ENCODE data around the gene PRR22.
"Not testable (repeated sequence)": the region's sequence is repeated elsewhere in the genome, so short reads cannot be mapped to it uniquely, and the experiment has no call there.

The PRR22 gene

GRCh38 chr19:5749505-5749904 is 35.0 kb downstream of the PRR22 start:
- TF ChIP-seq, protein P1, sequence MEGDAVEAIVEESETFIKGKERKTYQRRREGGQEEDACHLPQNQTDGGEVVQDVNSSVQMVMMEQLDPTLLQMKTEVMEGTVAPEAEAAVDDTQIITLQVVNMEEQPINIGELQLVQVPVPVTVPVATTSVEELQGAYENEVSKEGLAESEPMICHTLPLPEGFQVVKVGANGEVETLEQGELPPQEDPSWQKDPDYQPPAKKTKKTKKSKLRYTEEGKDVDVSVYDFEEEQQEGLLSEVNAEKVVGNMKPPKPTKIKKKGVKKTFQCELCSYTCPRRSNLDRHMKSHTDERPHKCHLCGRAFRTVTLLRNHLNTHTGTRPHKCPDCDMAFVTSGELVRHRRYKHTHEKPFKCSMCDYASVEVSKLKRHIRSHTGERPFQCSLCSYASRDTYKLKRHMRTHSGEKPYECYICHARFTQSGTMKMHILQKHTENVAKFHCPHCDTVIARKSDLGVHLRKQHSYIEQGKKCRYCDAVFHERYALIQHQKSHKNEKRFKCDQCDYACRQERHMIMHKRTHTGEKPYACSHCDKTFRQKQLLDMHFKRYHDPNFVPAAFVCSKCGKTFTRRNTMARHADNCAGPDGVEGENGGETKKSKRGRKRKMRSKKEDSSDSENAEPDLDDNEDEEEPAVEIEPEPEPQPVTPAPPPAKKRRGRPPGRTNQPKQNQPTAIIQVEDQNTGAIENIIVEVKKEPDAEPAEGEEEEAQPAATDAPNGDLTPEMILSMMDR (IDR thresholded peaks at IDR 0.05; ENCODE audit: borderline replicate concordance, insufficient read depth, low read depth, low read length), result no peak

GRCh38 chr19:5748920-5749319 is 35.6 kb downstream of the PRR22 start:
- H3K4me3 ChIP-seq (ENCODE audit: low read depth, low read length), result not testable (repeated sequence)

More at GRCh38 chr19:5749505-5749904, 35.0 kb downstream of the PRR22 start:
- H3K4me3 ChIP-seq (ENCODE audit: low read depth, low read length), result no peak overlapping the region

DNA sequence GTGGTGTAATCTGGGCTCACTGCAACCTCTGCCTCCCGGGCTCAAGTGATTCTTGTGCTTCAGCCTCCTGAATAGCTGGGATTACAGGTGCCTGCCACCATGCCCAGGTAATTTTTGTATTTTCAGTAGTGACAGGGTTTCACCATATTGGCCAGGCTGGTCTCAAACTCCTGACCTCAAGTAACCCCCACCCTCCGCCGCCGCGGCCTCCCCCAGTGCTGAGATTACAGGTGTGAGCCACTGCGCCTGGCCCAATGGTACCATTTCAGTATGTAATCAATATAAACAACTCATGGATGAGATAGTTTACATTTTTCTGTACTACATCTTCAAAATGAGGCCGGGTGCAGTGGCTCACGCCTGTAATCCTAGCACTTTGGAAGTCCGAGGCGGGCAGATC is 39.5 kb downstream of the PRR22 start:
- H3K4me3 ChIP-seq (ENCODE audit: low read depth, low read length), result not testable (repeated sequence)

DNA sequence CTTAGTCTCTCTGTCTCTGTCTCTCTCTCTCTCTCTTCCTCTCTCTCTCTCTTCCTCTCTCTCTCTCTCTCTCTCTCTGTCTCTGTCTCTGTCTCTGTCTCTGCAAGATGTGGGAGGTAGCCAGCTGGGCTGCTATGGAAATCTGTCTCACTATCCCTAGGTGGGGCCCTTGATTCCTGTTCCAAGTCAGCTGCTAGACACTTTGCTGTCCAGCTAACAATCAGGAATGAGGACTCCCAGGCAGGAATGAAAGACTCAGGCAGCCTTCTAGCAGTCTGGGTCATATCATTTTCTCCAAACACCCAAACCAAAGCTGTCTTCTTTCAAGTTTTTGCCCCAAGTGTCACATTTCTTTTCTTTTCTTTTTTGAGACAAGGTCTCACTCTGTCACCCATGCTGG is 40.9 kb downstream of the PRR22 start:
- no peak overlapping the region for H3K4me3 ChIP-seq (ENCODE audit: low read depth, low read length)
- TF ChIP-seq, protein P1 (IDR thresholded peaks at IDR 0.05; ENCODE audit: borderline replicate concordance, insufficient read depth, low read depth, low read length), result no peak

- TF ChIP-seq, protein P1 (IDR thresholded peaks at IDR 0.05; ENCODE audit: borderline replicate concordance, insufficient read depth, low read depth, low read length), result no peak
- H3K4me3 ChIP-seq (ENCODE audit: low read depth, low read length), result no peak overlapping the region
Measured at GRCh38 chr19:5742051-5742450, 42.5 kb downstream of the PRR22 start.

- H3K4me3 ChIP-seq (ENCODE audit: low read depth, low read length), result no peak overlapping the region
- TF ChIP-seq, protein P1 (IDR thresholded peaks at IDR 0.05; ENCODE audit: borderline replicate concordance, insufficient read depth, low read depth, low read length), result no peak
Measured at GRCh38 chr19:5738423-5738822, 46.1 kb downstream of the PRR22 start.

- not testable (repeated sequence) for H3K4me3 ChIP-seq (ENCODE audit: low read depth, low read length)
Measured at GRCh38 chr19:5733172-5733571, 51.4 kb downstream of the PRR22 start.

Measured in GM12875 (cell line).